ES-I3 (cell line): ENCODE measurements around the gene HIGD1B.

Source experiments
- H3K36me3 ChIP-seq: 2 replicates; pipeline ENCODE4 v1.6.1; 2013; ENCODE audit warnings: mild to moderate bottlenecking, low read length, control low read depth, moderate library complexity; ENCODE audit not compliant: insufficient read depth
- H3K4me1 ChIP-seq: 2 replicates; pipeline ENCODE4 v1.6.1; 2013; ENCODE audit warnings: mild to moderate bottlenecking, control low read depth, low read length; ENCODE audit not compliant: insufficient read depth
- H3K9ac ChIP-seq: 2 replicates; pipeline ENCODE4 v1.6.1; 2013; ENCODE audit warnings: low read depth, mild to moderate bottlenecking, low read length, moderate library complexity
- H3K9me3 ChIP-seq: 2 replicates; pipeline ENCODE4 v1.6.1; 2013; ENCODE audit warnings: mild to moderate bottlenecking, low read length, moderate library complexity; ENCODE audit not compliant: control insufficient read depth, insufficient read depth

The HIGD1B gene

DNA sequence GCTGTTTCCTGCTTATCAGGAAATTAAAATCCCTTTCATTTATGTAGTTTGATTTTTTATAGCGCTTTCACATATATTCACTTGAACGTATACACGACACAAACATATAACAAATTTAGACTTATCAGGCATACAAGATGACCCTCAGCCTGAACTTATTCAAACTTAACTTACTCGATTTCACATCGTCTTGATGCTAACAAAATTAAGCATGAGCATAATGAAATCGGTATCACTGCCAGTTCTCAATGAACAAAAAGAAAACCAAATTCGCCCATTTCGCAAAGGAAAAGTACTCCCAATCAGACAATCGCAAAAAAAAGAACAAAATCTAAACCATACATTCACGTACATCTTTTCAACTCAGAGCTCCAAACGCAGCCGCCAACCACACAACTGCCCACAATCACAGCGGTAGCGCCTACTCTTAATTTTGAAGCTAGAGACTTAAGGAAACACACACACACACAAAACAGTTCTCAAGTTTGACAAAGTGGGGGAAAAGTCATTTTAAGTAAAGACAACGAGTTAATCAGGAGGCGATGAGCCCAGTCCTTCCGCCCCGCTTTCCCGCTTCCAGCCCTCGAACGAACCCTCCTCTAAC lies 18.7 kb upstream of the HIGD1B start:
- Histone ChIP-seq H3K9me3 (no peaks in the 10 kb centered on the region), H3K4me1 (peaks cover 22% of the 10 kb centered on the region), H3K9ac (peak overlapping the region; percentile 81), H3K36me3 (no peaks in the 10 kb centered on the region)

DNA sequence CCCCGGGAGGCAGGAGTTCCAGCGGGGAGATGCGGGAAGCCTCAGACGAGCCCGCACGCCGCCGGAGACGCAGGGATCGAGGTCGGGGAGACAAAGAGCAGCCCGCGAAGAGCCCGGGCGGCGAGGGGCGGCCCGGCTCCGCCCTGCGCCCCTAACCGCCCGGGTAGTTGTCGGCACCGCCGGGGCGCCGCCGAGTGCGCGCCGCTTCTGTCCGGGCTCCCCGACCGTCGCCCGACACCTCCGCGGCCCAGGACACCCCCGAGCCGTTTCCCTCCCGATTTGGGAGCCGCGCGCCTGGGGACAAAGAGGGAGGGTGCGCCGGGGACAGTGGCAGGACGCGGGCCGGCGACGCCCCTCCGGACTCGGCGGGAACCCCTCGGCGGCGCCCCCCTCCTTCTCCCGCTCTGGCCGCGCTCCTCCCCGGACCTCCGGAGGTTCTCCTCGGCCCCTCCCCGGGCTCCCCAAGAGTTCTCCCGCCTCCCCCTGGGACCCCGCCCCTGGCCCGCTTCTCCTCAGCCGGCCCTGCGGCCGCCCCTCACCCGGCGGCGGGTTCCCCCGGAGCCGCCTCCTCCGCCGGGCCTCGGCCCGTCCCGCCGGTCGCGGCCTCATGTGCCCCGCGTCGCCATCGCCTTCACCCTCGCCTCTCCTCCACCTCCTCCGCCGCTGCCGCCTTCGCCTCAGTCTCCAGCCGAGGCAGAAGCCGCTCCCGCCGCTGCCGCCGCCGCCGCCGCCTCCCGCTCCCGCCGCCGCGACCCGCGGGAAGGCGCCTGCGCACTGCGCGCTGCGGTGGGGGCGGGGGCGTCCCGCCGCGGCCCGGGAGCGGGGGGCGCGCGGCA lies 17.9 kb upstream of the HIGD1B start, which contains the start of gene GJC1:
Gene GJC1, minus strand, starts transcription at position 765 of the 836 bp plus-strand sequence. CDS start 24,470 bp downstream, outside the sequence.
- H3K4me1 ChIP-seq: peaks cover 22% of the 10 kb centered on the region
- H3K9me3 ChIP-seq: no peaks in the 10 kb centered on the region
- no peaks in the 10 kb centered on the region for H3K36me3 ChIP-seq
- peak within 1 kb of the TSS; percentile 81 for H3K9ac ChIP-seq

DNA sequence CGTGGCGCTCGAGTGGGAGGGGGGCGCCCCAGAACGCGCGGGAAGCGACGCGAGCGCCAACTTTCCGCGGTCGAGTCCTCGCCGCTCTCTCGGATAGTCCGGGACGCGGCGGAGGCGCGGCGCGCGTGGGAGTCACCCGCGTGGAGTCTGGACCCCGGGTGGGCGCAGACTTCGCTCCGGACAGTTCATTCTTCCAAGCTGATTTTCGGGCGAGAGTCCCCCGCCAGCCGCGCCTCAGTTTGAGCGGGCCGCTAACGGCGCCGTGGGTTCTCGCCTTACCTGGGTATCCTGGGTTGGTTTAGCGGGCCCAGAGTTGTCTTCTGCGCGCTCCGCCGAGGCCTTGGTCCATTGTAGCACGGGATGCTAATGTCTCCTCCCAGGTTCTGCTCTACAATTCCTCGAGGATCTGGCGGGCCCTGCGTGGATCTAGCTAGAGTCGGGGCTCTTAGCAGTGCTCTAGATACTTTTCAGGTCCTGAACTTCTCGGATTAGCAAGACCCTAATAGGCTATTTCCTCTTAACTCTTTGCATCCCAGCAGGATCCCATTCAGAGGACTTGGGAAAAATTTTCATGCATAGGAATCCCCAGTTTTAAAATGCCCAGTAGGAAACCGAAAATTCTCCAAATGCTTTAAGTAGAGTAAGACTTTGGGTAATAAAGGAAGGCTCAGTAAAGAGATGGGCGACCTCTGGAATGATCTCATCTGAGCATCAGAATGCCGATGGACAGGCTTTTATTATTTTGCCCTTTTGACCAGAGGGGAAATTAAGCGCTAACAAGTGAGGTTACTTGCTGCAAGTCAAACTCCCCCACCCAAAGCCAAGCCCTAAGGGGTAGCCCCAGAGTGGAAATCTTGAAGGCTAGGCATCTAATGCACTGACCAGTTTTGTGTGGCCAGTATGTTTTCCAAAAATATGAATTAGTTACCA lies 17.1 kb upstream of the HIGD1B start:
- H3K4me1 ChIP-seq: peaks cover 22% of the 10 kb centered on the region

DNA sequence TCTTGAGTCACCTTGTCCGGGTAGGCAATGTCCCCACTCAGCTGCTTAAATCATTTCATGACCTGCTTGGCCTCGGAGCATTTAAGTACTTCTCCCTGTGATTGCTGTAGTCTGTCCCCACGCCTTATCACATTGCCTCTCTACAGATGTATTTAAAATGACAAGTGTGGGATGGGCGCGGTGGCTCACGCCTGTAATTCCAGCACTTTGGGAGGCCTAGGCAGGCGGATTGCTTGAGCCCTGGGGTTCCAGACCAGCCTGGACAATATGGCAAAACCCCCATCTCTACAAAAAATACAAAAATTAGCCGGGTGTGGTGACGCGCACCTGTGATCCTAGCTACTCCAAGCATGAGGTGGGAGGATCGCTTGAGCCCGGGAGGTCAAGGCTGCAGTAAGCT lies 16.3 kb upstream of the HIGD1B start:
- H3K9me3 ChIP-seq: no peaks in the 10 kb centered on the region
- peaks cover 22% of the 10 kb centered on the region for H3K4me1 ChIP-seq
- H3K36me3 ChIP-seq: no peaks in the 10 kb centered on the region
- peak overlapping the region; percentile 81 for H3K9ac ChIP-seq

More for the DNA sequence above, 17.1 kb upstream of the HIGD1B start:
- Histone ChIP-seq H3K9me3 (no peaks in the 10 kb centered on the region), H3K9ac (peak overlapping the region; percentile 81), H3K36me3 (no peaks in the 10 kb centered on the region)

DNA sequence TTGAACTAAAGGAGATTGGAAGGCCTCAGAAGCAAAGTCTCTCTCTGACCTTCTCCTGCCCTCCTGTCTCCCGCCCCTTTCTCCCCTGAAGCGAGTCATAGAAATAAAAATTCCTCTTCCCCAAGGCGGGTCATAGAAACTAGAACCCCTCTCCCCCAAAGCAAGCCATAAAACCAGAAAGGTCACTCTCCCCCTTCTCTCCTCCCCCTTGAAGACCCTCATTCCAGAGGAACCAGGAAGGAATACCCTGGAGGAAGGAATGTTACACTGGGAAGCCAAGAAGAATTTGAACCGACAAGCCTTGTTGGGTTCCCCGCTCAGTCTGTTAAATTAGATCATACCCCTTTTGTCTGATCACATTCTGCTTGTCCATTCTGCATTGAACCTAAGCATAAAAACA lies 14.9 kb upstream of the HIGD1B start:
- Histone ChIP-seq H3K9me3 (no peaks in the 10 kb centered on the region), H3K9ac (no peak overlapping the region), H3K36me3 (no peaks in the 10 kb centered on the region), H3K4me1 (peaks cover 17% of the 10 kb centered on the region; the same call in 1 of the 2 replicates)

DNA sequence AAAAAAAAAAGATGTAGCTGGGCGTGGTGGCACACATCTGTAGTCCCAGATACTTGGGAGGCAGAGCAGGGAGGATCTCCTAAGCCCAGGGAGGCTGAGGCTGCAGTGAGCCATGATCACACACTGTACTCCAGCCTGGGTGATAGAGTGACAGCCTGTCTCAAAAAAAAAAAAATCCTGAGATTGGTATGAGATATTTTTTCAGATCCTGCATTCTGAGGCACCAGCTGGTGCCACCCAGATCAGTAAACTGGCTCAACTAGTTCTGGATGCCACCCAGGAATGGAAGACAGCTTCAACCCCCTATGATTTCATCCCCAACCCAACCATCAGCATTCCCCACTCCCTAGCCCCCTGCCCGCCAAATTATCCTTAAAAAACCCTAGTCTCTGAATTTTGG lies 10.5 kb upstream of the HIGD1B start:
- Histone ChIP-seq H3K9me3 (no peaks in the 10 kb centered on the region), H3K36me3 (peaks cover 4% of the 10 kb centered on the region; the same call in 1 of the 2 replicates), H3K4me1 (peaks cover 13% of the 10 kb centered on the region; the same call in 1 of the 2 replicates), H3K9ac (no peak overlapping the region)

DNA sequence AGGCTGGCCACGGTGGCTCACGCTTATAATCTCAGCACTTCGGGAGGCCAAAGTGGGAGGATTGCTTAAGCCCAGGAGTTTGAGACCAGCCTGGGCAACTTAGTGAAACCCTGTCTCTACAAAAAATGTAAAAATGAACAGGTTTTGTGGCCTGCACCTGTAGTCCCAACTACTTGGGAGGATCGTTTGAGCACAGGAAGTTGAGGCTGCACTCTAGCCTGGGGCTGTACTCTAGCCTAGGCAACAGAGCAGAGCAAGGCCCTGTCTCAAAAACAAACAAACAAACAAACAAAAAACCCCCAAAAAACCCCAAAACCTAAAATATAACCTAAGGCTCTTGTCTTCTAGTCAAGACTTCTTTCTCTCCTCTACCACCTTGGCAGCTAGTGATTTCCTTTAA lies 7.4 kb upstream of the HIGD1B start:
- H3K36me3 ChIP-seq: peaks cover 4% of the 10 kb centered on the region; the same call in 1 of the 2 replicates
- H3K9me3 ChIP-seq: no peaks in the 10 kb centered on the region
- H3K4me1 ChIP-seq: peaks cover 29% of the 10 kb centered on the region
- no peak overlapping the region for H3K9ac ChIP-seq

DNA sequence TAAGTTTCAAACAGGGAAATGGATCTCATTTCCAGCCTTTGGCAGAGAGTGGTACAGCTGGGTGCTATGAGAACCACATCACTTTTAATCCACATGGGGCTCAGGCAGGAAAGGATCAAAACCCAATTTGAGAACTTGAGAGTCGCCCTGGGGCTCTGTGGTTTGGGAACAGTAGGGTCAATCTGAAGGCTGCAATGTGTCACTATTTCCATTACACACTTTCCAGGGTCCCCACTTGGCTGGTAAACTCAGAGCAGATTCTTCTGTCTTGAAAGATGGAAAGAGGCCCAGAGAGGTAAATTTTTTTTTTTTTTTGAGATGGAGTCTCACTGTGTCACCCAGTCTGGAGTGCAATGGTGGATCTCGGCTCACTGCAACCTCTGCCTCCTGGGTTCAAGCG lies 6.7 kb upstream of the HIGD1B start:
- Histone ChIP-seq H3K9me3 (no peaks in the 10 kb centered on the region), H3K4me1 (peaks cover 29% of the 10 kb centered on the region), H3K9ac (no peak overlapping the region), H3K36me3 (peaks cover 4% of the 10 kb centered on the region; the same call in 1 of the 2 replicates)

DNA sequence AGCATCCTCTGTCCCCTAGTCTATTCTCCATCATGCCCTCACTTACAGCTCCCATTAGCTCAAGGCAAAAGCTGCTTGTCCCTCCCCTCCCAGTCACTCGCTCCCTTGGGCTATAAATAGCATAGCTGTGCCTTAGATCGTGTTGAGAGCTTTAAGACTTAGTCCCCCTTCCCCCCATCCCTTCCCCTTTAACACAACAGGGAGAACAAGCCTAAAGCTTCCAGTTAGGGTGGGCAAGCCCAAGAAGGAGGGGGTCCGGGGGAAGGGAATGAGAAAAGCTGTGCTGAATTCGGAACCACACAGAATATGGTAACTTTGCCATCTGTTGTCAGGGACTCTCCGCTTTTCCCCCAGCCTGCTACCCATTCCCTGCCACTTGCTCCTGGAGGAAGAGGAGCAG lies 4.9 kb upstream of the HIGD1B start:
- peaks cover 29% of the 10 kb centered on the region for H3K4me1 ChIP-seq
- no peaks in the 10 kb centered on the region for H3K9me3 ChIP-seq
- peak overlapping the region; percentile 28 for H3K9ac ChIP-seq
- peaks cover 4% of the 10 kb centered on the region; the same call in 1 of the 2 replicates for H3K36me3 ChIP-seq

DNA sequence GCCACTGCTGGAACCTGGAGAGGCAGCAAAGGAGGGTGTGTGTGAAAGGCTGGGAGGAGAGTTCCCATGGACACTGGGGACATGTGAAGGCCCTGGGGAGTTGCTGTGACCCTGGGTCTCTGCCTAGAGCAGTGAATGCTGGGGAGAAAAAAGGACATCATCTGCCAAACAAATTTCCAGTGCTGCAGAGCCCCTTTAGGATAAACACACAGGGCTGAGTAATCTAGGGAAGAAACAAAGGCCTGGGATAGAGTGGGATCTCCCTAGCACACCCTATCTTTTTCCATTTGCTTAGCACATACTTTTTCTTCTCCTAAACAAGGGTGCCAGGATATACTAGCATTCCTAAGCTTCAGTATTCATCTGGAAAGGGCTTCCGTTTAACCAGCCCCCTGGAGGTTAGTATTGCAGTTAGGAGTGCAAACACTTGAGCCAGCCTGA lies 3.3 kb upstream of the HIGD1B start:
- H3K9me3 ChIP-seq: no peaks in the 10 kb centered on the region
- H3K36me3 ChIP-seq: peaks cover 4% of the 10 kb centered on the region; the same call in 1 of the 2 replicates
- no peak overlapping the region for H3K9ac ChIP-seq
- peaks cover 29% of the 10 kb centered on the region for H3K4me1 ChIP-seq

DNA sequence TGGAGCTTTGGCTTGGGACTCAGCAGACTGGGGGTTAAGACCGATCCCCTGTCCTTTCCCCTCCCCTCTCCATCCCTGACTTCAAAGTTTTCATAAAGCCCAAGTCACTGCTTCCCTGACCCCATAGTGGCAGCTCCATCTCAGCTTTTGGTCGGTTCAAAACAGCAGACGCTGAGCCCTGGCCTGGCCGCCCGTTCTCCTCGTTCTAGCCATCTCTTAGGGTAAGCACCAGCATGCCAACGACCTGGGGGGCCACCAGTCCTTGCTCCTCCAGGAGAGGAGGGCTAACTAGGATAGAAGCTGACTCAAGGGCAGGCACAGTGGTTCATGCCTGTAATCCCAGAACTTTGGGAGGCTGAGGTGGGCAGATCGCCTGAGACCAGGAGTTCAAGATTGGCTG lies 1.5 kb upstream of the HIGD1B start:
- Histone ChIP-seq H3K9ac (no peak overlapping the region), H3K4me1 (peaks cover 29% of the 10 kb centered on the region), H3K9me3 (no peaks in the 10 kb centered on the region), H3K36me3 (peaks cover 7% of the 10 kb centered on the region)

DNA sequence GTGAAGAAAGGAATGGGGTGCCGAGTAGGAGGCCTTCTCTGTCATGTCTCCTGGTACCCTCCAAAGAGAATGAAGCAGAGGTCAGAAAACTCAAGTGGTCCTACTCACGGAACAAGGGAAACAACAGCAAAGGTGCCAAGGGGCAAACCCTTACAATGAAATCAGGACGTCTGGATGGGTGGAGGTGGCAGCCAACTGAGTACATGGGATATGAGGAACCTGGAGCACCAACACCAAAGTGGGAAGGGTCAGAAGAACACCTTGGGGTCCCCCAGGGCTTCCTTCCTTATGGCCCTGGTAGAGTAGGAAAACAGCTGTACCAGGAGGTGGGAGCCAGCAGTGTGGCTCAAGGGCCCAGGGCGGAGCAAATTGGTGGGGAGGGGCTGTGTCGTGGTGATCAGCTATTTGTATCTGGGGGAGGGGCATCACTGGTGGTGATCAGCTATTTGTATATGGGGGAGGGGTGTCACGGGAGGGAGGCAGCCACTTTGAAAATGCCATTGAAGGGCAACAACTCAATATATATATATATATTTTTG lies 643 bp downstream of the HIGD1B start:
- Histone ChIP-seq H3K9me3 (no peaks in the 10 kb centered on the region), H3K9ac (no peak overlapping the region), H3K36me3 (peaks cover 16% of the 10 kb centered on the region), H3K4me1 (peaks cover 13% of the 10 kb centered on the region)

DNA sequence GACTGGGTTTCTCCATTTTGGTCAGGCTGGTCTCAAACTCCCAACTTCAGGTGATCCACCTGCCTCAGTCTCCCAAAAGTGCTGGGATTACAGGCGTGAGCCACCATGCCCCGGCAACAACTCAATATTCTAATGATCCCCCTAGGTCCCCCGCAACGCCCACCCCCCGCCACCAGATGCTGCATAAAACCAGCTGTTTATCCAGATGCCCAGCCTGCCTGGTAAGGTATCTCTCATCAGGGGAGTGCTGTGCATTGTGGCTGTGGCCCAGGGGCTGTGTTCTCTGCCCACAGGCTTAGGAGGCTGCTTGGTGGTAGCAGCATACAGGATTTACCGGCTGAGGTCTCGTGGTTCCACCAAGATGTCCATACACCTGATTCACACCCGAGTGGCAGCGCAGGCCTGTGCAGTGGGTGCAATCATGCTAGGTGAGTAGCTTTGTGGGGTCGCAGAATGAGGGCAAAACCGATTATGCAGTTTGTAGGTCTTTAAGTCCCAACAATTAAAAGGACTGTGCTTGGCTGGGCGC lies 1.3 kb downstream of the HIGD1B start:
- peaks cover 7% of the 10 kb centered on the region for H3K4me1 ChIP-seq
- no peak overlapping the region for H3K9ac ChIP-seq
- H3K36me3 ChIP-seq: peaks cover 23% of the 10 kb centered on the region
- no peaks in the 10 kb centered on the region for H3K9me3 ChIP-seq

DNA sequence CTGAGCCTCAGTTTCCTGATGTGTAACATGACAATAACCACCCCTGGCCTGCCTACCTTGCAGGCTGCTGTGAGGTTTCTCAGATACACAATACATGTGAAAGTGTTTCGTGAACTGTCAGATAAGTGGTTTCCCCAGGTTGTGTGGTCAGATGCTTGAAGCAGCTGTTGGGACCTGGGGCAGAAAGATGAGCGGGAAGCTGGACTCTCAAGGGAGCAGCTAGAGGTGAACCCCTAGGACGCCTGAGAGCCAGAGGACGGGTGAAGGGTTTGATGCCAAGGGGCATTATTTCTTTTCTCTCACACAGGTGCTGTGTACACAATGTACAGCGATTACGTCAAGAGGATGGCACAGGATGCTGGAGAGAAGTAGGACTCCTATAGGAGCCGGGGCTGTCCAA lies 2.3 kb downstream of the HIGD1B start:
- H3K4me1 ChIP-seq: no peaks in the 10 kb centered on the region
- peaks cover 33% of the 10 kb centered on the region for H3K36me3 ChIP-seq
- no peak overlapping the region for H3K9ac ChIP-seq
- H3K9me3 ChIP-seq: no peaks in the 10 kb centered on the region
